Activated CD4-positive, alpha-beta T cell treated with anti-CD3 and anti-CD28 coated beads, Interleukin-2, amount 50 U/mL, for 24 hours (primary cell): ENCODE data around the gene PDE4B.
"Not testable (repeated sequence)": the region's sequence is repeated elsewhere in the genome, so short reads cannot be mapped to it uniquely, and the experiment has no call there.

Source experiments
- DNase-seq, 2 donors: peaks; one replicate each; pipeline ENCODE4 v3.0.0-alpha.2; 2020; ENCODE audit warnings: low read depth in 1 of 2, low spot score in 1 of 2

The PDE4B gene

GRCh38 chr1:65949230-65949626 lies 156.5 kb downstream of the PDE4B start:
- no peak for DNase-seq

GRCh38 chr1:65949933-65950332 lies 157.2 kb downstream of the PDE4B start:
- DNase-seq: no peak

GRCh38 chr1:65952696-65953095 lies 160.0 kb downstream of the PDE4B start:
- no peak for DNase-seq

- no peak for DNase-seq
Measured at GRCh38 chr1:65953170-65953569, 160.5 kb downstream of the PDE4B start.

GRCh38 chr1:65955071-65955470 lies 162.4 kb downstream of the PDE4B start:
- DNase-seq: no peak

- DNase-seq: no peak
Measured at GRCh38 chr1:65955503-65955902, 162.8 kb downstream of the PDE4B start.

- peak in 1 of 2 donors; percentile 38 for DNase-seq
Measured at GRCh38 chr1:65958561-65959350, 166.1 kb downstream of the PDE4B start.

- DNase-seq: no peak
Measured at GRCh38 chr1:65959896-65960567, 167.3 kb downstream of the PDE4B start.

GRCh38 chr1:65963156-65963888 lies 170.6 kb downstream of the PDE4B start:
- no peak for DNase-seq

- DNase-seq: no peak
Measured at GRCh38 chr1:65964123-65964522, 171.4 kb downstream of the PDE4B start.

- DNase-seq: no peak
Measured at GRCh38 chr1:65965112-65965996, 172.7 kb downstream of the PDE4B start.

GRCh38 chr1:65967492-65967891 lies 174.8 kb downstream of the PDE4B start:
- not testable (repeated sequence) for DNase-seq

- DNase-seq: no peak
Measured at GRCh38 chr1:65971547-65971946, 178.9 kb downstream of the PDE4B start.

- DNase-seq: no peak
Measured at GRCh38 chr1:65975708-65976107, 183.0 kb downstream of the PDE4B start.

GRCh38 chr1:65979136-65980044 lies 186.7 kb downstream of the PDE4B start:
- DNase-seq: no peak

GRCh38 chr1:65980237-65980636 lies 187.5 kb downstream of the PDE4B start:
- no peak for DNase-seq

GRCh38 chr1:65983500-65983899 lies 190.8 kb downstream of the PDE4B start:
- DNase-seq: no peak

- DNase-seq: no peak
Measured at GRCh38 chr1:65985393-65986066, 192.8 kb downstream of the PDE4B start.

- DNase-seq: no peak
Measured at GRCh38 chr1:65986146-65986545, 193.5 kb downstream of the PDE4B start.
